IMR-90 (cell line): ENCODE results near the gene CYP4B1. TPM values are rescaled to one million over a fixed set of nuclear protein-coding genes. Genes with fewer than 3 reads are reported as not detected.

Experiments
- ATAC-seq: fragments of 200-7000 bp; cut with Tn5 transposase; 2 replicates; pipeline ENCODE4 v1.9.1; 2020; ENCODE audit warnings: low read depth, mild to moderate bottlenecking, moderate library complexity
- BruUV-seq: library from RNA; stranded (reverse); fragments of 400-500 nt; replicated peaks from 2 replicates; lab custom pipeline; 2021; lab: Mats Ljungman, UMichigan
- CTCF ChIA-PET: fragments of 300-600 bp; formaldehyde crosslinking; extraction: SDS; loops from one replicate; lab custom pipeline; 2021; ENCODE audit warnings: antibody characterized with exemption; lab: Yijun Ruan, JAX
- POLR2A ChIA-PET: fragments of 300-600 bp; sonication (Branson Sonifier 250); formaldehyde crosslinking; loops from one replicate; lab custom pipeline; 2022; ENCODE audit warnings: antibody characterized with exemption; ENCODE audit not compliant: unreplicated experiment; lab: Charles Lee
- DNase-seq: peaks from one replicate; pipeline ENCODE4 v3.0.0; 2013
- H2AFZ ChIP-seq: replicated peaks from 2 replicates; pipeline ENCODE3; 2013; ENCODE audit warnings: low read length, mild to moderate bottlenecking; ENCODE audit not compliant: poor library complexity
- H2AK5ac ChIP-seq: 2 replicates; pipeline ENCODE4 v1.6.1; 2013; ENCODE audit warnings: low read depth, low read length, inconsistent platforms
- H2AK9ac ChIP-seq: replicated peaks from 2 replicates; pipeline ENCODE3; 2013; ENCODE audit warnings: mild to moderate bottlenecking, low read depth, low read length, moderate library complexity; ENCODE audit not compliant: poor library complexity
- H2BK120ac ChIP-seq: 2 replicates; pipeline ENCODE4 v1.6.1; 2013; ENCODE audit warnings: low read depth, low read length, inconsistent platforms
- H2BK15ac ChIP-seq: 3 replicates; pipeline ENCODE4 v1.6.1; 2013; ENCODE audit warnings: low read depth, low read length, inconsistent platforms
- H2BK20ac ChIP-seq: 2 replicates; pipeline ENCODE4 v1.6.1; 2013; ENCODE audit warnings: low read depth, mild to moderate bottlenecking, inconsistent platforms, low read length, moderate library complexity
- H2BK5ac ChIP-seq: 2 replicates; pipeline ENCODE4 v1.6.1; 2013; ENCODE audit warnings: mild to moderate bottlenecking, low read depth, low read length, inconsistent platforms; ENCODE audit not compliant: poor library complexity, severe bottlenecking
- H3K14ac ChIP-seq: replicated peaks from 2 replicates; pipeline ENCODE4 v1.6.1; 2013; ENCODE audit warnings: low read depth, low read length, inconsistent platforms
- H3K18ac ChIP-seq: 2 replicates; pipeline ENCODE4 v1.6.1; 2013; ENCODE audit warnings: low read depth, low read length, control low read depth
- H3K23ac ChIP-seq: 2 replicates; pipeline ENCODE4 v1.6.1; 2013; ENCODE audit warnings: low read depth, low read length, inconsistent platforms
- H3K27ac ChIP-seq: 2 replicates; pipeline ENCODE4 v1.5.1; 2013; ENCODE audit warnings: mild to moderate bottlenecking, control low read depth, low read length; ENCODE audit not compliant: insufficient read depth
- H3K27me3 ChIP-seq: 2 replicates; pipeline ENCODE4 v1.6.1; 2013; ENCODE audit warnings: low read length; ENCODE audit not compliant: control insufficient read depth, insufficient read depth
- H3K36me3 ChIP-seq: 2 replicates; pipeline ENCODE4 v1.6.1; 2013; ENCODE audit warnings: low read length, mixed read lengths; ENCODE audit not compliant: control insufficient read depth, insufficient read depth
- H3K4ac ChIP-seq: 2 replicates; pipeline ENCODE4 v1.6.1; 2013; ENCODE audit warnings: low read depth, low read length, inconsistent platforms
- H3K4me1 ChIP-seq: 2 replicates; pipeline ENCODE4 v1.6.1; 2013; ENCODE audit warnings: low read length, mixed read lengths; ENCODE audit not compliant: control insufficient read depth, insufficient read depth
- H3K4me2 ChIP-seq: 2 replicates; pipeline ENCODE4 v1.6.1; 2013; ENCODE audit warnings: low read depth, mild to moderate bottlenecking, control low read depth, low read length, moderate library complexity
- H3K4me3 ChIP-seq: 2 replicates; pipeline ENCODE4 v1.5.1; 2013; ENCODE audit warnings: low read depth, mild to moderate bottlenecking, control low read depth, low read length, moderate library complexity; ENCODE audit not compliant: insufficient read depth
- H3K56ac ChIP-seq: 2 replicates; pipeline ENCODE4 v1.6.1; 2013; ENCODE audit warnings: low read length, inconsistent platforms; ENCODE audit not compliant: insufficient read depth; ENCODE audit errors: extremely low read depth
- H3K79me1 ChIP-seq, 2 experiments: 2 replicates each; pipeline ENCODE4 v1.6.1; 2013; ENCODE audit warnings: low read length in 2 of 2, inconsistent platforms in 1 of 2, low read depth in 1 of 2
- H3K9ac ChIP-seq: 2 replicates; pipeline ENCODE4 v1.6.1; 2013; ENCODE audit warnings: low read depth, low read length, control low read depth
- H3K9me1 ChIP-seq: 2 replicates; pipeline ENCODE4 v1.6.1; 2013; ENCODE audit warnings: low read length, inconsistent platforms; ENCODE audit not compliant: insufficient read depth
- H3K9me3 ChIP-seq: 2 replicates; pipeline ENCODE4 v1.6.1; 2013; ENCODE audit warnings: low read length; ENCODE audit not compliant: control insufficient read depth, insufficient read depth
- H4K20me1 ChIP-seq: 2 replicates; pipeline ENCODE4 v1.6.1; 2013; ENCODE audit warnings: low read length, inconsistent platforms; ENCODE audit not compliant: insufficient read depth
- H4K5ac ChIP-seq: 2 replicates; pipeline ENCODE4 v1.6.1; 2013; ENCODE audit warnings: mild to moderate bottlenecking, low read depth, low read length, control low read depth
- H4K8ac ChIP-seq, 2 experiments: 2 replicates each; pipeline ENCODE4 v1.6.1; 2013; ENCODE audit warnings: low read depth in 2 of 2, low read length in 2 of 2, control low read depth in 1 of 2, inconsistent platforms in 1 of 2
- H4K91ac ChIP-seq: 2 replicates; pipeline ENCODE4 v1.6.1; 2013; ENCODE audit warnings: low read depth, low read length, inconsistent platforms; ENCODE audit not compliant: insufficient read depth
- BHLHE40 ChIP-seq: fragments of 150-350 bp; IDR thresholded peaks from 2 replicates; pipeline ENCODE4 v1.6.1; 2016; ENCODE audit warnings: mild to moderate bottlenecking, low read depth, low read length
- CEBPB ChIP-seq: IDR thresholded peaks from 2 replicates; pipeline ENCODE4 v1.6.1; 2012; ENCODE audit warnings: low read depth, low read length, improper control_type of control experiment
- CHD1 ChIP-seq: IDR thresholded peaks from 2 replicates; pipeline ENCODE4 v1.6.1; 2012; ENCODE audit warnings: low read depth, low read length, improper control_type of control experiment
- CTCF ChIP-seq: conservative IDR thresholded peaks from 2 replicates; pipeline ENCODE4 v1.5.1; 2012; ENCODE audit warnings: mild to moderate bottlenecking, low read depth, low read length, improper control_type of control experiment
- ELK1 ChIP-seq: fragments of 150-350 bp; IDR thresholded peaks from 2 replicates; pipeline ENCODE4 v1.6.1; 2016; ENCODE audit warnings: low read depth, mild to moderate bottlenecking, low read length, moderate library complexity, borderline replicate concordance
- FOS ChIP-seq: fragments of 150-350 bp; IDR thresholded peaks from 2 replicates; pipeline ENCODE4 v1.6.1; 2016; ENCODE audit warnings: low read depth, low read length
- MAFK ChIP-seq: IDR thresholded peaks from 2 replicates; pipeline ENCODE4 v1.6.1; 2012; ENCODE audit warnings: low read depth, low read length, improper control_type of control experiment
- MAZ ChIP-seq: IDR thresholded peaks from 2 replicates; pipeline ENCODE4 v1.6.1; 2012; ENCODE audit warnings: low read depth, mild to moderate bottlenecking, low read length, improper control_type of control experiment, moderate library complexity, borderline replicate concordance
- MXI1 ChIP-seq: IDR thresholded peaks from 2 replicates; pipeline ENCODE4 v1.6.1; 2012; ENCODE audit warnings: low read depth, mild to moderate bottlenecking, low read length, moderate library complexity, borderline replicate concordance
- NFE2L2 ChIP-seq: fragments of 150-350 bp; IDR thresholded peaks from 2 replicates; pipeline ENCODE4 v1.6.1; 2016; ENCODE audit warnings: low read depth, mild to moderate bottlenecking, low read length
- POLR2A ChIP-seq: IDR thresholded peaks from 2 replicates; pipeline ENCODE4 v1.6.1; 2012; ENCODE audit warnings: mild to moderate bottlenecking, low read depth, low read length
- RAD21 ChIP-seq: IDR thresholded peaks from 2 replicates; pipeline ENCODE4 v1.6.1; 2012; ENCODE audit warnings: low read length, improper control_type of control experiment
- RCOR1 ChIP-seq: IDR thresholded peaks from 2 replicates; pipeline ENCODE4 v1.6.1; 2012; ENCODE audit warnings: mild to moderate bottlenecking, low read length, improper control_type of control experiment; ENCODE audit not compliant: insufficient replicate concordance
- RFX5 ChIP-seq: IDR thresholded peaks from 2 replicates; pipeline ENCODE4 v1.8.0; 2012; ENCODE audit warnings: low read depth, mild to moderate bottlenecking, low read length, moderate library complexity
- SMC3 ChIP-seq: fragments of 150-350 bp; IDR thresholded peaks from 2 replicates; pipeline ENCODE4 v1.6.1; 2016; ENCODE audit warnings: low read depth, mild to moderate bottlenecking, antibody characterized with exemption, low read length, moderate library complexity
- USF2 ChIP-seq: fragments of 150-350 bp; IDR thresholded peaks from 2 replicates; pipeline ENCODE4 v1.6.1; 2017; ENCODE audit warnings: mild to moderate bottlenecking, antibody characterized with exemption, low read length, low read depth
- WGBS, 2 experiments: methylation state at CpG; one replicate each; pipeline versions ENCODE4 v1.1.5 to v1.1.7; 2013; ENCODE audit warnings: missing lambda C conversion rate in 2 of 2; ENCODE audit not compliant: insufficient read length in 1 of 2; ENCODE audit errors: extremely low coverage in 2 of 2; 5-methylcytosine and 5-hydroxymethylcytosine counted together
- dilution Hi-C: fragments of 300-500 bp; cut with HindIII; formaldehyde crosslinking; loops from one replicate; pipeline ENCODE4 v1.14.3; 2018; ENCODE audit warnings: low sequenced_read_pairs; ENCODE audit not compliant: unreplicated experiment
- in situ Hi-C: fragments of 300-500 bp; cut with MboI; formaldehyde crosslinking; loops from 3 replicates; pipeline ENCODE4 v1.14.3; 2019; ENCODE audit warnings: low sequenced_read_pairs, inconsistent platforms, mixed read lengths
- intact Hi-C: fragments of 100-400 bp; cut with micrococcal nuclease; formaldehyde crosslinking; loops from 2 replicates; pipeline ENCODE4 v1.10.0; 2022
- polyA plus RNA-seq, 3 experiments: library from polyadenylated mRNA; depleted of rRNA; stranded (reverse); fragments of >200 nt; gene quantifications; 2 replicates each; pipeline ENCODE4 v1.2.3, GENCODE V29; 2012; ENCODE audit warnings: low replicate concordance in 1 of 3
- total RNA-seq: library from RNA; depleted of rRNA; stranded (reverse); fragments of >200 nt; gene quantifications from 2 replicates; pipeline ENCODE4 v1.2.3, GENCODE V29; 2012

Gene CYP4B1
- total and polyA plus RNA-seq, 2 of the 4 experiments (the other 2 are of a cell fraction), result not detected

- no peak overlapping the region for H2AK5ac ChIP-seq
- no peak overlapping the region for H2BK5ac ChIP-seq
- in situ Hi-C loops, result no loop called here
- ChIA-PET POLR2A (no interaction called here), CTCF (no interaction called here)
- DNase-seq (no peak), ATAC-seq (no peak)
- H2AFZ ChIP-seq, result no peak overlapping the region
- H3K4me3 ChIP-seq, result no peak overlapping the region
- no peaks in the 10 kb centered on the region for H4K20me1 ChIP-seq
- no peak overlapping the region for H3K56ac ChIP-seq
- WGBS, 2 experiments, result no CpG with 5 or more reads among the region's 1 CpG
- H2BK15ac ChIP-seq, result no peak overlapping the region
- no peak overlapping the region for H4K8ac ChIP-seq
- no peaks in the 10 kb centered on the region for H3K9me3 ChIP-seq
- intact Hi-C loops, result no loop called here
- no peak overlapping the region for H3K9ac ChIP-seq
- H4K91ac ChIP-seq, result no peak overlapping the region
- H3K36me3 ChIP-seq, result no peaks in the 10 kb centered on the region
- no peak overlapping the region for H3K18ac ChIP-seq
- H2AK9ac ChIP-seq, result no peak overlapping the region
- no peaks in the 10 kb centered on the region for H3K9me1 ChIP-seq
- H3K4me1 ChIP-seq, result no peaks in the 10 kb centered on the region
- BruUV-seq, result no TSS peak
- H3K27me3 ChIP-seq, result no peaks in the 10 kb centered on the region
- no peak overlapping the region for H3K27ac ChIP-seq
- H3K23ac ChIP-seq, result no peak overlapping the region
- H3K79me1 ChIP-seq, result no peaks in the 10 kb centered on the region
- H2BK120ac ChIP-seq, result no peak overlapping the region
- no peak overlapping the region for H4K5ac ChIP-seq
- no peak overlapping the region for H3K4me2 ChIP-seq
- no peak overlapping the region for H2BK20ac ChIP-seq
- TF ChIP-seq SMC3 (no peak), MAZ (no peak), CTCF (no peak), MAFK (no peak), ELK1 (no peak), USF2 (no peak), FOS (no peak), RFX5 (no peak), CEBPB (no peak), NFE2L2 (no peak), MXI1 (no peak), RCOR1 (no peak), POLR2A (no peak), BHLHE40 (no peak), CHD1 (no peak), RAD21 (no peak)
- no peak overlapping the region for H3K14ac ChIP-seq
- no peak overlapping the region for H3K4ac ChIP-seq
- dilution Hi-C loops, result no loop called here
Observed at GRCh38 chr1:46749404-46749803, 49.4 kb upstream of the CYP4B1 start.
